HEK293 (cell line): ENCODE results near the gene ISG15.

Source experiments
- CTCF ChIP-seq: fragments of 450-650 bp; formaldehyde crosslinking; IDR thresholded peaks from 2 replicates; pipeline ENCODE4 v1.5.1; 2016; ENCODE audit warnings: missing biosample characterization, missing genetic modification characterization
- KLF16 ChIP-seq: fragments of 450-650 bp; formaldehyde crosslinking; IDR thresholded peaks from 2 replicates; pipeline ENCODE4 v1.5.1; 2017; ENCODE audit warnings: missing biosample characterization, missing genetic modification characterization
- ZNF174 ChIP-seq: fragments of 450-650 bp; formaldehyde crosslinking; IDR thresholded peaks from 2 replicates; pipeline ENCODE4 v1.5.0; 2017; ENCODE audit warnings: missing biosample characterization, mild to moderate bottlenecking, missing genetic modification characterization
- ZNF302 ChIP-seq: fragments of 450-650 bp; formaldehyde crosslinking; IDR thresholded peaks from 2 replicates; pipeline ENCODE4 v1.5.1; 2016; ENCODE audit warnings: missing biosample characterization, missing genetic modification characterization, low read depth
- ZNF585B ChIP-seq: fragments of 450-650 bp; formaldehyde crosslinking; IDR thresholded peaks from 2 replicates; pipeline ENCODE4 v1.5.1; 2016; ENCODE audit warnings: missing biosample characterization, missing genetic modification characterization
- TF ChIP-seq, protein P1 (sequence below): fragments of 450-650 bp; formaldehyde crosslinking; IDR thresholded peaks from 2 replicates; pipeline ENCODE4 v1.5.1; 2017; ENCODE audit warnings: missing biosample characterization, missing genetic modification characterization

- TF ChIP-seq KLF16 (no peak), ZNF174 (no peak), CTCF (tag by site-specific recombination) (no peak), ZNF302 (tag by site-specific recombination) (no peak), ZNF585B (tag by site-specific recombination) (no peak)
- TF ChIP-seq, protein P1, sequence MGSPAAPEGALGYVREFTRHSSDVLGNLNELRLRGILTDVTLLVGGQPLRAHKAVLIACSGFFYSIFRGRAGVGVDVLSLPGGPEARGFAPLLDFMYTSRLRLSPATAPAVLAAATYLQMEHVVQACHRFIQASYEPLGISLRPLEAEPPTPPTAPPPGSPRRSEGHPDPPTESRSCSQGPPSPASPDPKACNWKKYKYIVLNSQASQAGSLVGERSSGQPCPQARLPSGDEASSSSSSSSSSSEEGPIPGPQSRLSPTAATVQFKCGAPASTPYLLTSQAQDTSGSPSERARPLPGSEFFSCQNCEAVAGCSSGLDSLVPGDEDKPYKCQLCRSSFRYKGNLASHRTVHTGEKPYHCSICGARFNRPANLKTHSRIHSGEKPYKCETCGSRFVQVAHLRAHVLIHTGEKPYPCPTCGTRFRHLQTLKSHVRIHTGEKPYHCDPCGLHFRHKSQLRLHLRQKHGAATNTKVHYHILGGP (tag by site-specific recombination): no peak
Measured at GRCh38 chr1:1059494-1060280, 46.4 kb downstream of the ISG15 start.
